OCI-LY3 (cell line): ENCODE results near the gene COPS7A.

Experiments
- H2AFZ ChIP-seq: fragments of 200-600, 300-600 bp; shearing (Covaris generic); 2 replicates; pipeline ENCODE4 v1.6.0; 2014; ENCODE audit warnings: antibody characterized with exemption, low read depth, low read length
- H3K27ac ChIP-seq: fragments of 200-600, 300-600 bp; sonication (generic); 2 replicates; pipeline ENCODE4 v1.5.1; 2014; ENCODE audit warnings: mild to moderate bottlenecking, low read length, moderate library complexity, mixed read lengths
- H3K27me3 ChIP-seq: fragments of 200-600, 300-600 bp; sonication (generic); 2 replicates; pipeline ENCODE4 v1.6.1; 2014; ENCODE audit warnings: low read depth, low read length, mixed read lengths
- H3K36me3 ChIP-seq: fragments of 200-600, 300-600 bp; sonication (generic); replicated peaks from 2 replicates; pipeline ENCODE3; 2014; ENCODE audit warnings: low read depth, low read length, mixed read lengths
- H3K4me1 ChIP-seq: fragments of 300-600, 200-600 bp; sonication (generic); 2 replicates; pipeline ENCODE4 v1.6.1; 2014; ENCODE audit warnings: low read length, mixed read lengths
- H3K4me2 ChIP-seq: fragments of 200-600, 300-600 bp; sonication (generic); 2 replicates; pipeline ENCODE4 v1.6.1; 2014; ENCODE audit warnings: low read length, mixed read lengths
- H3K4me3 ChIP-seq: fragments of 300-600, 200-600 bp; sonication (generic); 2 replicates; pipeline ENCODE4 v1.5.1; 2014; ENCODE audit warnings: antibody characterized with exemption, mild to moderate bottlenecking, low read length, moderate library complexity
- H3K79me2 ChIP-seq: fragments of 300-600, 200-600 bp; shearing (Covaris generic); 2 replicates; pipeline ENCODE4 v1.6.1; 2014; ENCODE audit warnings: mild to moderate bottlenecking, low read length, mixed read lengths
- H3K9ac ChIP-seq: fragments of 300-600, 200-600 bp; shearing (Covaris generic); 2 replicates; pipeline ENCODE4 v1.6.0; 2014; ENCODE audit warnings: mild to moderate bottlenecking, low read length, moderate library complexity
- H3K9me3 ChIP-seq: fragments of 200-600, 300-600 bp; shearing (Covaris generic); 2 replicates; pipeline ENCODE4 v1.6.1; 2014; ENCODE audit warnings: low read length, mixed read lengths; ENCODE audit not compliant: insufficient read depth
- H4K20me1 ChIP-seq: fragments of 200-600, 300-600 bp; sonication (generic); 2 replicates; pipeline ENCODE4 v1.6.1; 2016; ENCODE audit warnings: low read length, mixed read lengths; ENCODE audit not compliant: insufficient read depth
- EZH2phosphoT487 ChIP-seq: fragments of 200-600 bp; shearing (Covaris generic); IDR thresholded peaks from 2 replicates; pipeline ENCODE4 v1.6.1; 2018; ENCODE audit warnings: antibody characterized with exemption, mixed run types, low read depth
- TF ChIP-seq, protein P1 (sequence below): fragments of 200-600, 300-600 bp; sonication (generic); IDR thresholded peaks from 2 replicates; pipeline ENCODE4 v1.5.1; 2014; ENCODE audit warnings: antibody characterized with exemption, low read length, low read depth

Gene COPS7A

DNA sequence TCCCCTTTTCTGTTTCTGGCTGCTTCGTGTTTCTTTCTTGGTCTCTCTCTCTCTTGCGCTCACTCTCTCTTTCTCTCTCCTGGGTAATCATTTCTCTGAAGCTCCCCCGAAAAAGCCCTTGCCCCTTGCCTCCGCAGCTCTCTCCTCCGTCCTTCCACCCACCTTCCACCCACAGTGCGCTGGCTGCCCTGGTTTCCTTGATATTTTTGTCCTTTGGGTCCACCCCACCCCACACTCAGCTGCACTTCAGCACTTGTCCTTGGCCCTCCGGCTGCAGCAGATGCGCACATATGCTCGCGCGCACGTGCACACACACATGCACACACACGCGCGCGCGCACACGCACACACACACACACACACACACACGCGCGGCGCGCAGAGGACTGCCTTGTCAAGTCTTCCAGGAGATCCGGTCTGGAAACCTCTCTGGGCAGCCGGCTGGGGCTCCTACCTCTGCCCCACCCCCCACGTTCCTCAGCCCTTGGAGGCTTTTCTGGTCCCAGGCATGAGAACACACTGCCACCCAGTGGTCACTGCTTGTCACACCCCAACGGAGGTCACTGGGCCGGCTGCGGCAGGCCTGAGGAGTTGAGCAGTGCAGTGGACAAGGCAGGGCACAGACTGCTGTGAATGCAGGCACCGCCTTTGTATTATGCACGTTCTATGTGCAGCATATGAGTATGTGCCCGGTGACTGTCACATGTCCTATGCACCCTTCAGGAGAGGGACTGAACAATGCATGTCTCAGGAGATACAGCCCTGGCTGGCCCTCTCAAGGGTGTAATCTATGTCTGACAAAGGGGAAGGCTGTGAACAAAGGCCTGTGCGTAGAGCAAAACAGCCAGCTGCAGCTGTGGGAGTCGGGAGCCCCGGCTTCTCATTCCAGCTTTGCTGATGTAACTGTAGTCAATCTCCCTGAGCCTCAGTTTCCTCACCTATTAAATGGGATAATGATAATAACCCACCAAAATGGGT is 55.0 kb downstream of the COPS7A start:
- TF ChIP-seq EZH2phosphoT487: no peak
- TF ChIP-seq, protein P1, sequence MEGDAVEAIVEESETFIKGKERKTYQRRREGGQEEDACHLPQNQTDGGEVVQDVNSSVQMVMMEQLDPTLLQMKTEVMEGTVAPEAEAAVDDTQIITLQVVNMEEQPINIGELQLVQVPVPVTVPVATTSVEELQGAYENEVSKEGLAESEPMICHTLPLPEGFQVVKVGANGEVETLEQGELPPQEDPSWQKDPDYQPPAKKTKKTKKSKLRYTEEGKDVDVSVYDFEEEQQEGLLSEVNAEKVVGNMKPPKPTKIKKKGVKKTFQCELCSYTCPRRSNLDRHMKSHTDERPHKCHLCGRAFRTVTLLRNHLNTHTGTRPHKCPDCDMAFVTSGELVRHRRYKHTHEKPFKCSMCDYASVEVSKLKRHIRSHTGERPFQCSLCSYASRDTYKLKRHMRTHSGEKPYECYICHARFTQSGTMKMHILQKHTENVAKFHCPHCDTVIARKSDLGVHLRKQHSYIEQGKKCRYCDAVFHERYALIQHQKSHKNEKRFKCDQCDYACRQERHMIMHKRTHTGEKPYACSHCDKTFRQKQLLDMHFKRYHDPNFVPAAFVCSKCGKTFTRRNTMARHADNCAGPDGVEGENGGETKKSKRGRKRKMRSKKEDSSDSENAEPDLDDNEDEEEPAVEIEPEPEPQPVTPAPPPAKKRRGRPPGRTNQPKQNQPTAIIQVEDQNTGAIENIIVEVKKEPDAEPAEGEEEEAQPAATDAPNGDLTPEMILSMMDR: peak; percentile 94
- Histone ChIP-seq H3K9ac (peak overlapping the region; percentile 59), H3K4me3 (peak overlapping the region; percentile 76)

DNA sequence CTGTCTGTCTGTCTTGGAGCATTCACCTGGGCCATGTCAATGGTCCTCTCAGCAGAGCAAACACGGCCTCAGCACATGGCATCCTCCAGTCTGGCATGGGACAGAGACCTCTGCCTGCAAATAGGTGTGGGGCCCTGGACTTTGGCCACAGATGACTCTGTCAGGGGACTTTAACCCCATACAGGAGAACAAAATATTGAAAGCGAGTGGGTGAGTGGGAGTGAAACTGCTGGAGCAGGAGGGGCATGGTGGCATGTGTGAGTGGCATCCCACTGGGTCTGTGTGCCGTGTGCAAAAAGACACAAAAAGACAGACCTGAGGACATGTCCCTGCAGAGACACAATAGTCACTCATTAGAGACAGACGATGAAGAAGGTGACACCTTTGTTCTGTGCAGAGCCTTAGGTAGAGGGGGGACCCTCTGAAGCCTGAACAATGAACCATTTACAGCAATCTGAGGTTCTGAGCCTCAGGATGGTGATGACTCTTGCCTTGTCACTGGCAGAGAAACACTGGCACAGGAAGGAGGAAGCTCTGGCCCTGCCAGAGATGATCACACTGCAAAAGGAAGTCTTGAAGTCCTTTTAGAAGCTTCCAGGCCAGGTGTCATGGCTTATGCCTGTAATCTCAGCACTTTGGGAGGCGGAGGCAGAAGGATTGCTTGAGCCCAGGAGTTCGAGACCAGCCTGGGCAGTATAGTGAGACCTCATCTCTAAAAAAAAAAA is 56.0 kb downstream of the COPS7A start:
- Histone ChIP-seq H3K4me3 (no peak overlapping the region), H3K4me2 (no peak overlapping the region), H3K9ac (no peak overlapping the region), H3K27ac (no peak overlapping the region), H3K27me3 (peaks cover 24% of the 10 kb centered on the region), H3K4me1 (peaks cover 37% of the 10 kb centered on the region), H3K9me3 (no peaks in the 10 kb centered on the region), H4K20me1 (no peaks in the 10 kb centered on the region), H2AFZ (no peak overlapping the region), H3K36me3 (no peaks in the 10 kb centered on the region), H3K79me2 (no peaks in the 10 kb centered on the region)
- TF ChIP-seq EZH2phosphoT487: no peak
- TF ChIP-seq, protein P1: no peak

More for the DNA sequence above, 55.0 kb downstream of the COPS7A start:
- Histone ChIP-seq H3K36me3 (no peaks in the 10 kb centered on the region), H3K79me2 (no peaks in the 10 kb centered on the region), H3K27me3 (peaks cover 30% of the 10 kb centered on the region), H3K27ac (no peak overlapping the region), H3K4me2 (peak overlapping the region; percentile 92), H2AFZ (peak overlapping the region; percentile 82), H3K9me3 (no peaks in the 10 kb centered on the region), H4K20me1 (no peaks in the 10 kb centered on the region), H3K4me1 (peaks cover 29% of the 10 kb centered on the region)

DNA sequence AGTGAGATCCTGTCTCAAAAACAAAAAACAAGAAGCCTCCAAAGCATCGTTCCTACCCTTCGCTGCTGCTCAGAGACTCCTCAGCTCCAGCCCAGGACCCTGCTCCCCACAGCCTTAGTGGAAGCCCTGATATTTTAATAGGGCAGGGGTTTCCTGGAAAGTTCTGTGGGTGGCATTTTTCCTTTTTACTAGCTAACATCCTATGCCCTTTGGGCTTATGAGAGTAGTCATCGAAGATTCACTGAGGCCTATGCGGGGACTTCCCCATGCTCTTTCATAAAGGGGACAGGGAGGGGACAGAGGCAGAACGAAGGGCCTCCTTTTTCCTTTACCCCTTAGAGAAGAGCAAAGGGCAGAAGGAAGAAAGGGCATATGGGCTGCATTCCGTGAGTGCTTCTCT is 56.7 kb downstream of the COPS7A start:
- peaks cover 22% of the 10 kb centered on the region for H3K27me3 ChIP-seq
- H3K4me2 ChIP-seq: no peak overlapping the region
- H3K4me3 ChIP-seq: no peak overlapping the region
- no peaks in the 10 kb centered on the region for H3K79me2 ChIP-seq
- H3K9me3 ChIP-seq: no peaks in the 10 kb centered on the region
- H3K36me3 ChIP-seq: no peaks in the 10 kb centered on the region
- H3K9ac ChIP-seq: no peak overlapping the region
- no peak for TF ChIP-seq EZH2phosphoT487
- TF ChIP-seq, protein P1: no peak
- H2AFZ ChIP-seq: no peak overlapping the region; the same call in 1 of the 2 replicates
- H3K4me1 ChIP-seq: peaks cover 33% of the 10 kb centered on the region
- H4K20me1 ChIP-seq: no peaks in the 10 kb centered on the region
- no peak overlapping the region for H3K27ac ChIP-seq
